ENCODE results near the gene FAM107B. TPM values are rescaled to one million over a fixed set of nuclear protein-coding genes. Genes with fewer than 3 reads are reported as not detected.

The FAM107B gene
- total and polyA plus RNA-seq, 2 experiments from 2014 or later = 11.0 to 17.6 TPM

GRCh38 chr10:14758994-14759664 lies 15.6 kb downstream of the FAM107B start:
- Histone ChIP-seq H3K4me1 (ENCODE audit: insufficient read depth) (no peaks in the 10 kb centered on the region), H3K4me2 (no peak overlapping the region), H3K27ac (ENCODE audit: low read depth) (no peak overlapping the region), H3F3A (replicated peaks; ENCODE audit: low read depth) (no peaks in the 10 kb centered on the region), H4K20me1 (replicated peaks; ENCODE audit: insufficient read depth) (no peaks in the 10 kb centered on the region), H3K27me3 (ENCODE audit: insufficient read depth) (no peaks in the 10 kb centered on the region), H3K9me2 (ENCODE audit: insufficient read depth) (no peaks in the 10 kb centered on the region), H2AFZ (no peak overlapping the region), H3K4me3 (no peak overlapping the region), H3K79me2 (replicated peaks; ENCODE audit: insufficient read depth) (no peaks in the 10 kb centered on the region), H3K36me3 (ENCODE audit: insufficient read depth) (no peaks in the 10 kb centered on the region)
- DNase-seq (ENCODE audit: low spot score) (no peak), ATAC-seq (no peak; the same call in 2 of the 3 replicates)
- Mint-ChIP-seq H3K4me1 (no peaks in the 10 kb centered on the region), H3K9me3 (no peaks in the 10 kb centered on the region; the same call in 2 of the 3 replicates), H3K27me3 (ENCODE audit: insufficient read depth, low read depth, poor library complexity) (peaks cover 6% of the 10 kb centered on the region), H3K4me3 (no peak overlapping the region), H3K27ac (no peak overlapping the region), H3K36me3 (ENCODE audit: low read depth) (no peaks in the 10 kb centered on the region)
- no peak for TF ChIP-seq JUNB (IDR thresholded peaks at IDR 0.05; ENCODE audit: unreplicated experiment)
- TF ChIP-seq NANOG (IDR thresholded peaks at IDR 0.05; ENCODE audit: borderline replicate concordance) = no peak
- no peak for TF ChIP-seq EZH2phosphoT487 (IDR thresholded peaks at IDR 0.05; ENCODE audit: unreplicated experiment)
- no peak for TF ChIP-seq ETS1 (IDR thresholded peaks at IDR 0.05)
- TF ChIP-seq CTCF (conservative IDR thresholded peaks at IDR 0.05; ENCODE audit: low read depth in 2 of 2) = peak; percentile 34 to 36
- no peak for TF ChIP-seq ZNF462 (CRISPR knock-in tag; IDR thresholded peaks at IDR 0.05)

All from GM23338 (cell line).